Left kidney (tissue), 2 donors: ENCODE measurements around the gene PTPN14. TPM values are rescaled to one million over a fixed set of nuclear protein-coding genes. Genes with fewer than 3 reads are reported as not detected.

ENCODE experiments used
- DNase-seq: peaks from one replicate; pipeline ENCODE4 v3.0.0-alpha.2; 2013
- polyA plus RNA-seq: library from polyadenylated mRNA; unstranded; fragments of 120-200 nt; gene quantifications from one replicate; pipeline ENCODE4 v1.2.1, GENCODE V29; 2013; ENCODE audit not compliant: insufficient read length

The PTPN14 gene
- polyA plus RNA-seq, 1 donor = 44.4 TPM

- DNase-seq = no peak
Observed at GRCh38 chr1:214432245-214432644, 119.2 kb downstream of the PTPN14 start.

- no peak for DNase-seq
Observed at GRCh38 chr1:214429951-214430770, 121.2 kb downstream of the PTPN14 start.

GRCh38 chr1:214427871-214428277, 123.5 kb downstream of the PTPN14 start:
- DNase-seq = no peak

GRCh38 chr1:214426426-214426812, 125.0 kb downstream of the PTPN14 start:
- DNase-seq = no peak

- no peak for DNase-seq
Observed at GRCh38 chr1:214425716-214426425, 125.5 kb downstream of the PTPN14 start.

GRCh38 chr1:214425101-214425500, 126.3 kb downstream of the PTPN14 start:
- no peak for DNase-seq

GRCh38 chr1:214423045-214423444, 128.4 kb downstream of the PTPN14 start:
- DNase-seq = no peak

- no peak for DNase-seq
Observed at GRCh38 chr1:214422137-214422671, 129.2 kb downstream of the PTPN14 start.

GRCh38 chr1:214420833-214421232, 130.6 kb downstream of the PTPN14 start:
- DNase-seq = no peak

GRCh38 chr1:214420341-214420740, 131.1 kb downstream of the PTPN14 start:
- DNase-seq = no peak

- DNase-seq = no peak
Observed at GRCh38 chr1:214419650-214420049, 131.8 kb downstream of the PTPN14 start.

GRCh38 chr1:214418391-214418790, 133.0 kb downstream of the PTPN14 start:
- no peak for DNase-seq

GRCh38 chr1:214417545-214418210, 133.7 kb downstream of the PTPN14 start:
- no peak for DNase-seq

- no peak for DNase-seq
Observed at GRCh38 chr1:214416858-214417257, 134.5 kb downstream of the PTPN14 start.

- no peak for DNase-seq
Observed at GRCh38 chr1:214416417-214416816, 135.0 kb downstream of the PTPN14 start.

GRCh38 chr1:214415131-214415530, 136.3 kb downstream of the PTPN14 start:
- no peak for DNase-seq

GRCh38 chr1:214414691-214415090, 136.7 kb downstream of the PTPN14 start:
- no peak for DNase-seq

- DNase-seq = no peak
Observed at GRCh38 chr1:214413315-214413714, 138.1 kb downstream of the PTPN14 start.

GRCh38 chr1:214404571-214405213, 146.7 kb downstream of the PTPN14 start:
- DNase-seq = no peak

- no peak for DNase-seq
Observed at GRCh38 chr1:214404154-214404553, 147.2 kb downstream of the PTPN14 start.

- no peak for DNase-seq
Observed at GRCh38 chr1:214403431-214403830, 148.0 kb downstream of the PTPN14 start.

GRCh38 chr1:214402613-214403083, 148.8 kb downstream of the PTPN14 start:
- DNase-seq = no peak
